Erythroblast (primary cell): ENCODE data around the gene GRIK4.

Source experiments
- GATA1 ChIP-seq: IDR thresholded peaks from 2 replicates; pipeline ENCODE4 v1.6.1; 2011; ENCODE audit warnings: low read depth, mild to moderate bottlenecking, control low read depth, low read length, moderate library complexity
- POLR2A ChIP-seq: IDR thresholded peaks from 2 replicates; pipeline ENCODE4 v1.6.1; 2011; ENCODE audit warnings: mild to moderate bottlenecking, low read length

GRCh38 chr11:120536797-120537169, 25.2 kb downstream of the GRIK4 start:
- TF ChIP-seq POLR2A (no peak), GATA1 (no peak)
